RWPE2 (cell line): ENCODE data around the gene FNBP1.

Experiments used
- ATAC-seq: fragments of 200-7000 bp; cut with Tn5 transposase; 3 replicates; pipeline ENCODE4 v1.9.1; 2021; ENCODE audit warnings: low read depth
- DNase-seq: peaks from one replicate; pipeline ENCODE4 v3.0.0-alpha.2; 2020; ENCODE audit warnings: low spot score
- H3K27ac ChIP-seq: fragments of 450-650 bp; 2 replicates; pipeline ENCODE4 v1.5.1; 2017; ENCODE audit warnings: mild to moderate bottlenecking; ENCODE audit not compliant: poor library complexity, severe bottlenecking
- H3K27me3 ChIP-seq: fragments of 250-450 bp; sonication (Bioruptor Pico); 2 replicates; pipeline ENCODE4 v1.5.1; 2021; ENCODE audit warnings: mild to moderate bottlenecking, moderate library complexity; ENCODE audit not compliant: insufficient read depth, poor library complexity, severe bottlenecking
- H3K36me3 ChIP-seq: fragments of 250-450 bp; sonication (Bioruptor Pico); 2 replicates; pipeline ENCODE4 v1.5.1; 2020; ENCODE audit warnings: low read depth, mild to moderate bottlenecking, moderate library complexity
- H3K4me1 ChIP-seq: fragments of 250-450 bp; sonication (Bioruptor Pico); 2 replicates; pipeline ENCODE4 v1.5.1; 2021; ENCODE audit warnings: mild to moderate bottlenecking, moderate library complexity; ENCODE audit not compliant: insufficient read depth, poor library complexity, severe bottlenecking
- H3K4me3 ChIP-seq: fragments of 250-450 bp; sonication (Bioruptor Pico); 2 replicates; pipeline ENCODE4 v1.5.1; 2021; ENCODE audit warnings: mild to moderate bottlenecking, moderate library complexity; ENCODE audit not compliant: severe bottlenecking
- H3K9me3 ChIP-seq: fragments of 250-450 bp; sonication (Bioruptor Pico); 2 replicates; pipeline ENCODE4 v1.5.1; 2021; ENCODE audit warnings: mild to moderate bottlenecking, moderate library complexity; ENCODE audit not compliant: severe bottlenecking
- CTCF ChIP-seq: fragments of 450-650 bp; IDR thresholded peaks from one replicate; pipeline ENCODE4 v1.5.1; 2017; ENCODE audit warnings: mild to moderate bottlenecking, moderate library complexity; ENCODE audit not compliant: poor library complexity, severe bottlenecking

Gene FNBP1

GRCh38 chr9:129936222-129936621, 106.8 kb downstream of the FNBP1 start:
- H3K9me3 ChIP-seq: no peaks in the 10 kb centered on the region
- no peak for ATAC-seq
- no peaks in the 10 kb centered on the region for H3K36me3 ChIP-seq
- no peaks in the 10 kb centered on the region for H3K4me1 ChIP-seq
- H3K27ac ChIP-seq: no peak overlapping the region
- H3K4me3 ChIP-seq: no peak overlapping the region
- H3K27me3 ChIP-seq: no peaks in the 10 kb centered on the region
- no peak for TF ChIP-seq CTCF
- no peak for DNase-seq

- no peak overlapping the region for H3K4me3 ChIP-seq
- no peak for TF ChIP-seq CTCF
- H3K27me3 ChIP-seq: no peaks in the 10 kb centered on the region
- ATAC-seq: no peak
- no peak overlapping the region for H3K27ac ChIP-seq
- H3K36me3 ChIP-seq: no peaks in the 10 kb centered on the region
- H3K9me3 ChIP-seq: no peaks in the 10 kb centered on the region
- no peaks in the 10 kb centered on the region for H3K4me1 ChIP-seq
- DNase-seq: no peak
Measured at GRCh38 chr9:129934780-129935179, 108.2 kb downstream of the FNBP1 start.

GRCh38 chr9:129934041-129934591, 108.9 kb downstream of the FNBP1 start:
- no peaks in the 10 kb centered on the region for H3K36me3 ChIP-seq
- TF ChIP-seq CTCF: no peak
- ATAC-seq: no peak
- no peak overlapping the region for H3K27ac ChIP-seq
- H3K4me1 ChIP-seq: no peaks in the 10 kb centered on the region
- DNase-seq: no peak
- H3K9me3 ChIP-seq: no peaks in the 10 kb centered on the region
- no peak overlapping the region for H3K4me3 ChIP-seq
- no peaks in the 10 kb centered on the region for H3K27me3 ChIP-seq

GRCh38 chr9:129933185-129934040, 109.6 kb downstream of the FNBP1 start:
- H3K27ac ChIP-seq: no peak overlapping the region
- no peaks in the 10 kb centered on the region for H3K27me3 ChIP-seq
- ATAC-seq (no peak), DNase-seq (no peak)
- no peaks in the 10 kb centered on the region for H3K36me3 ChIP-seq
- H3K9me3 ChIP-seq: no peaks in the 10 kb centered on the region
- no peak for TF ChIP-seq CTCF
- no peaks in the 10 kb centered on the region for H3K4me1 ChIP-seq
- no peak overlapping the region for H3K4me3 ChIP-seq
